ENCODE data around the gene DBNL. TPM values are rescaled to one million over a fixed set of nuclear protein-coding genes. Genes with fewer than 3 reads are reported as not detected.

The DBNL gene
- total and polyA plus RNA-seq, 2 of the 13 experiments (the other 11 are each of a cell fraction or from before 2014, with no cell fraction given): 20.8 to 35.1 TPM

GRCh38 chr7:44071726-44072363 is 27.3 kb downstream of the DBNL start (continued):
- 0 out of 2 replicates have a peak, but pooled peaks have one; percentile 61 for TF ChIP-seq ZNF343 (CRISPR knock-in tag; IDR thresholded peaks at IDR 0.05)
- TF ChIP-seq SOX13 (IDR thresholded peaks at IDR 0.05): peak; percentile 34; the same call in 1 of the 2 replicates
- TF ChIP-seq SOX13 (CRISPR knock-in tag; conservative IDR thresholded peaks at IDR 0.05 in 1 of 2, IDR thresholded peaks at IDR 0.05 in 1 of 2): peak in 1 of 2 experiments; percentile 57; a peak in 1 of 4 replicates
- TF ChIP-seq ZNF337 (CRISPR knock-in tag; IDR thresholded peaks at IDR 0.05; ENCODE audit: borderline replicate concordance, low read depth): 0 out of 2 replicates have a peak, but pooled peaks have one; percentile 21
- 0 out of 2 replicates have a peak, but pooled peaks have one; percentile 16 for TF ChIP-seq HDAC1 (CRISPR knock-in tag; IDR thresholded peaks at IDR 0.05)
- TF ChIP-seq ZNF766 (CRISPR knock-in tag; IDR thresholded peaks at IDR 0.05; ENCODE audit: borderline replicate concordance): 0 out of 2 replicates have a peak, but pooled peaks have one; percentile 64
- 0 out of 2 replicates have a peak, but pooled peaks have one; percentile 30 for TF ChIP-seq SMAD3 (CRISPR knock-in tag; IDR thresholded peaks at IDR 0.05)
- TF ChIP-seq ZNF670 (CRISPR knock-in tag; IDR thresholded peaks at IDR 0.05; ENCODE audit: borderline replicate concordance): 0 out of 2 replicates have a peak, but pooled peaks have one; percentile 12
- TF ChIP-seq BRCA1 (CRISPR knock-in tag; IDR thresholded peaks at IDR 0.05): 0 out of 2 replicates have a peak, but pooled peaks have one; percentile 30
- TF ChIP-seq KDM6A (CRISPR knock-in tag; IDR thresholded peaks at IDR 0.05; ENCODE audit: low read depth): peak; percentile 53; the same call in 1 of the 2 replicates
- TF ChIP-seq SOX6 (IDR thresholded peaks at IDR 0.05): no peak
- TF ChIP-seq SOX6 (CRISPR knock-in tag; IDR thresholded peaks at IDR 0.05): peak; percentile 74
- no peak for TF ChIP-seq ZBTB40 (IDR thresholded peaks at IDR 0.05)
- no peak for TF ChIP-seq ZBTB40 (CRISPR knock-in tag; IDR thresholded peaks at IDR 0.05)
- no peak for TF ChIP-seq GABPA (IDR thresholded peaks at IDR 0.05; ENCODE audit: low read depth, low read length)
- TF ChIP-seq GABPA (CRISPR knock-in tag; IDR thresholded peaks at IDR 0.05; ENCODE audit: low read depth): peak; percentile 55
- no peak for TF ChIP-seq ZNF513 (CRISPR knock-in tag; conservative IDR thresholded peaks at IDR 0.05)
- no peak for TF ChIP-seq ATF7 (IDR thresholded peaks at IDR 0.05)
- TF ChIP-seq ATF7 (CRISPR knock-in tag; IDR thresholded peaks at IDR 0.05): 0 out of 2 replicates have a peak, but pooled peaks have one; percentile 38
- TF ChIP-seq ZMYM4 (CRISPR knock-in tag; IDR thresholded peaks at IDR 0.05): no peak
- TF ChIP-seq STAG1 (CRISPR knock-in tag; IDR thresholded peaks at IDR 0.05): 0 out of 2 replicates have a peak, but pooled peaks have one; percentile 48
